ENCODE results near the gene FAM53B.

- TF ChIP-seq CTCF (IDR thresholded peaks at IDR 0.05) (no peak), POLR2A (IDR thresholded peaks at IDR 0.05) (no peak)
Measured at GRCh38 chr10:124680675-124681074, 63.5 kb downstream of the FAM53B start.
